Left lung (tissue), 10 donors: ENCODE measurements around the gene PER1. TPM values are rescaled to one million over a fixed set of nuclear protein-coding genes. Genes with fewer than 3 reads are reported as not detected.
"Not testable (repeated sequence)": the region's sequence is repeated elsewhere in the genome, so short reads cannot be mapped to it uniquely, and the experiment has no call there.

Experiments used
- ATAC-seq: fragments of 200-7000 bp; cut with Tn5 transposase; one replicate; pipeline ENCODE4 v1.9.1; 2020; ENCODE audit warnings: moderate library complexity
- DNase-seq, 4 donors: peaks; one replicate each; pipeline ENCODE4 v3.0.0-alpha.2; 2013 to 2020
- H3K27ac ChIP-seq, 2 donors: fragments of 200-600 bp; sonication (generic) in 1 of 2; one replicate each; pipeline versions ENCODE4 v1.5.0 to v1.8.0; 2020 to 2021
- H3K27me3 ChIP-seq, 2 donors: fragments of 200-600 bp; sonication (generic) in 1 of 2; one replicate each; pipeline versions ENCODE4 v1.5.0 to v1.8.0; 2020 to 2021
- H3K36me3 ChIP-seq, 2 donors: fragments of 200-600 bp; sonication (generic) in 1 of 2; one replicate each; pipeline versions ENCODE4 v1.5.0 to v1.8.0; 2020 to 2021
- H3K4me1 ChIP-seq, 2 donors: fragments of 200-600 bp; one replicate each; pipeline ENCODE4 v1.8.0; 2021
- H3K4me3 ChIP-seq, 2 donors: fragments of 200-600 bp; sonication (generic) in 1 of 2; one replicate each; pipeline versions ENCODE4 v1.5.0 to v1.8.0; 2020 to 2021; ENCODE audit warnings: mild to moderate bottlenecking in 1 of 2
- H3K9me3 ChIP-seq, 2 donors: fragments of 200-600 bp; sonication (generic) in 1 of 2; one replicate each; pipeline versions ENCODE4 v1.5.0 to v1.8.0; 2020 to 2021
- intact Hi-C, 2 donors: fragments of 100-400 bp; cut with DNase I; formaldehyde crosslinking; loops; one replicate each; pipeline versions ENCODE4 v1.11.2 to v1.14.2; 2022
- polyA plus RNA-seq, 6 donors: library from polyadenylated mRNA; unstranded; fragments of 120-200 nt; gene quantifications; one replicate each; pipeline ENCODE4 v1.2.1, GENCODE V29; 2013; ENCODE audit not compliant: insufficient read length in 6 of 6
- total RNA-seq, 2 donors: library from RNA; stranded (reverse); fragmentation: NEBNext Ultra II Directional; extraction: Animal tissue kit (Norgen Biotek cat#: 25700); gene quantifications; one replicate each; pipeline ENCODE4 v1.2.1, GENCODE V29; 2021
- TF ChIP-seq, protein P1 (sequence below), 2 donors: fragments of 200-600 bp; sonication (generic) in 1 of 2; IDR thresholded peaks; one replicate each; pipeline versions ENCODE4 v1.5.0 to v1.8.0; 2021; ENCODE audit warnings: antibody characterized with exemption in 2 of 2
- donor health status: DM: no; HTN: yes; CAD: no.
- donor health status: DM: no; HTN: no; CAD: no.

The PER1 gene
- total and polyA plus RNA-seq, 8 donors, result 28.0 to 111 (median 61.2) TPM

DNA sequence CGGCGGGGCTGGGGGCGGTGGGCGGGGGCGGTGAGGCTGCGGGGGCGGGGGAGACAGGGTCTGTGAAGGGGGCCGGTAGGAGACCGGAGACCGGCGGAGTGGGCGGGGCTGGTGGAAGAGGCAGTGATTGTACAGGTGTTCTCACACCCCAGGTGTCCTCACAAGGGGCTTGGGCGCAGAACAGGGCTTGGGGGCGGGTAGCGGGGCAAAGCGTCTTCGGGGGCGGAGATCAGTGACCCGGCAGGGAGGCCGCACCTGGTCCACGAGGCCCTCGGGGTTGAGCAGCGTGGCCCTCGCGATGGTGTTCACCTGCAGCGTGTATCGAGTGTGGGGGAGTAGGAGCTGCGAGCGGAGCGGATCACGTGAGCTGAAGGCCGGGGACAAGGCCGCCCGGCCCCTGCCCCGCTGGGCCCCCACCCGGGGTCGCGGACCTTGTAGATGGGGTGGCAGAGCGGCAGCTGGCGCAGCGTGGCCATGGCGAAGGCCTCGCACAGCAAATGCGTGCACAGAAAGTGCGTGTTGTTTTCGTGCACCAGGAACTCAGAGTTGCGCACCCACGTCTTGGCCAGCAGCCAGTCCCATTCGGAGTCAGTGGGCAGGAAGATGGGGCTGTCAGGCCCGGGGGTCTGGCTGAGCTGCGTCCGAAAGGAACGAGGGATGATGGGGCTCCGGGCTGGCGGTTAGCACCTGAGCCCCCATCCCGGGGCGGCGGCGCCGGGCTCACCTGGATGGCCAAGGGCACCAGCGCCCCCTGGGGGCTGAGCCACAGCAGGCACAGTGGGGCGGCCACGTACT is 42.3 kb downstream of the PER1 start:
- H3K36me3 ChIP-seq, result no peaks in the 10 kb centered on the region
- H3K27me3 ChIP-seq, result peaks cover 24 to 69% of the 10 kb centered on the region in 2 donors
- peak overlapping the region in 1 of 2 donors; percentile 30 for H3K4me3 ChIP-seq
- intact Hi-C loops, result no loop called here
- no peaks in the 10 kb centered on the region for H3K9me3 ChIP-seq
- peak in 3 of 4 donors; percentile 62 to 93 (median 65) for DNase-seq
- H3K27ac ChIP-seq, result no peak overlapping the region
- ATAC-seq, result peak; percentile 98
- H3K4me1 ChIP-seq, result peaks cover 5 to 10% of the 10 kb centered on the region in 2 donors
- TF ChIP-seq, protein P1, sequence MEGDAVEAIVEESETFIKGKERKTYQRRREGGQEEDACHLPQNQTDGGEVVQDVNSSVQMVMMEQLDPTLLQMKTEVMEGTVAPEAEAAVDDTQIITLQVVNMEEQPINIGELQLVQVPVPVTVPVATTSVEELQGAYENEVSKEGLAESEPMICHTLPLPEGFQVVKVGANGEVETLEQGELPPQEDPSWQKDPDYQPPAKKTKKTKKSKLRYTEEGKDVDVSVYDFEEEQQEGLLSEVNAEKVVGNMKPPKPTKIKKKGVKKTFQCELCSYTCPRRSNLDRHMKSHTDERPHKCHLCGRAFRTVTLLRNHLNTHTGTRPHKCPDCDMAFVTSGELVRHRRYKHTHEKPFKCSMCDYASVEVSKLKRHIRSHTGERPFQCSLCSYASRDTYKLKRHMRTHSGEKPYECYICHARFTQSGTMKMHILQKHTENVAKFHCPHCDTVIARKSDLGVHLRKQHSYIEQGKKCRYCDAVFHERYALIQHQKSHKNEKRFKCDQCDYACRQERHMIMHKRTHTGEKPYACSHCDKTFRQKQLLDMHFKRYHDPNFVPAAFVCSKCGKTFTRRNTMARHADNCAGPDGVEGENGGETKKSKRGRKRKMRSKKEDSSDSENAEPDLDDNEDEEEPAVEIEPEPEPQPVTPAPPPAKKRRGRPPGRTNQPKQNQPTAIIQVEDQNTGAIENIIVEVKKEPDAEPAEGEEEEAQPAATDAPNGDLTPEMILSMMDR (IDR thresholded peaks at IDR 0.05), result peak; percentile 82 to 88

DNA sequence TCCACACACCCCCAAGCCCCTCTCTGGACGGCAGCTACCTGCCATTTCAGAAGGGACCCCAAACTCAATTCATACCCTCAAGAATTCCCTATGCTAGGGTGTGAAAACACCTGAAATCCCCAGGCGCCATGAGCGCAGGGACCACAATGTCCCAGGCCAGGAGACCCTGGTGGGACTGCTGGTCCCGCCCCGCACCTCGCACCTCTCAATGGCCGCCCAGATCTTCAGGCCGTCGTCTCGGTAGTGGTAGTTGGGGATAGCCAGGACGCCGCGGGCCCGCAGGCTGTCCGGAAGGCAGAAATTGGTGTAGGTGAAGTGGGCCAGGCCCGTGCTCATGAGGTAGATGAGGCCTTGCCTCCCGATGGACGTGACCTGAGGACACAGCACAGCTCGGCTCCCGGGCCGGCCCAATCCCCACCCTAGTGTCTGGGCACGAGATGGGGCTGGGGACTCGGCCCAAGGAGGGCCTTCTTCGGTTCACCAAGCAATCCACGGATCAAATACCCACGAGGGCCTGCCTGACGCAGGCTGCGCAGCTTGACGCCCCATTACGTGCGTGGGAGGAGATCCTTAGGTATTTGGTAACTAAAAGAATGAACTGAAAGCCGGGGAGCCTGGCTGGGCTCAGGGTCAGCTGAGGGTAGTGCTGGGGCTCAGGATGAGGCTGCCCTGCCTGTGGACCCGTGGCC is 43.1 kb downstream of the PER1 start:
- ATAC-seq (no peak), DNase-seq (no peak)
- Histone ChIP-seq H3K4me1 (peaks cover 5 to 10% of the 10 kb centered on the region in 2 donors), H3K9me3 (no peaks in the 10 kb centered on the region), H3K4me3 (no peak overlapping the region), H3K27ac (no peak overlapping the region), H3K36me3 (no peaks in the 10 kb centered on the region), H3K27me3 (peaks cover 18 to 62% of the 10 kb centered on the region in 2 donors)
- intact Hi-C loops, result no loop called here
- TF ChIP-seq, protein P1 (IDR thresholded peaks at IDR 0.05), result no peak

DNA sequence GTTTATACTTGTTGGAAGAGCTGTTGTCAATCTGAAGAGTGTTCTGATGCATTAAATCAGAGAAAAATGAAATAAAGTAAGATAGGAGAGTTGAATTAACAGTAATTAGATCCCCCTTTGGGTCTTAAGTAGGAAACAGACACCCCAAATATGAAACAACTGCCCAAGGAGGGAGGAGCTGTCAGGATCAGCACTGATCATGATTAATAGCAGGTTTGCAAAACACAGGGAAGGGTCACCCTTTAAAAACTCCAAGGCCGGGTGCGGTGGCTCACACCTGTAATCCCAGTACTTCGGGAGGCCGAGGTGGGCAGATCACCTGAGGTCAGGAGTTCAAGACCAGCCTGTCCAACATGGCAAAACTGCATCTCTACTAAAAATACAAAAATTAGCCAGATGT is 45.2 kb downstream of the PER1 start:
- H3K36me3 ChIP-seq, intact Hi-C loops, H3K9me3 ChIP-seq, H3K4me3 ChIP-seq, DNase-seq, H3K4me1 ChIP-seq, ATAC-seq, H3K27ac ChIP-seq: not testable (repeated sequence)
- H3K27me3 ChIP-seq, result peaks cover 9 to 40% of the 10 kb centered on the region in 2 donors

DNA sequence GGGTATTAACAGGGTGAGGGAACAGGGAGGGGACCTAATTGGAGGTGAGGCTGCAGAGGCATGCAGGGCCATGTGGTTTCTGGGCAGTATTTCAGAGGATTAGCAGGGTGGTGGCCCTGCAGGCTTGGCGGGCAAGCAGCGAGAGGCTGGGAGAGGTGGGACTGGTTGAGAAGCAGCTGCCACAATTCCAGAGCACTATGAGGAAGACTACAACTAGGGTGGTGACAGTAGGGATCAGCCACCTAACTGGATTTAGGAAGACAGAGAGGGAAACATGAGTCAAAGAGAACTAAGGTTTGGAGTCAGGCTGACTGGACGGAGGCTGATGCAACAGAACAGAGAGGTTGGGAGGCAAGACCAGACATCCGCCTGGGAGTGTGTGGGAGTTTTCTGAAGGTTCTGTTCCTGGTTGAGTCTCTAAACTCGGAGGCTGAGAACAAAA is 46.2 kb downstream of the PER1 start:
- no peaks in the 10 kb centered on the region for H3K36me3 ChIP-seq
- peaks cover 5 to 10% of the 10 kb centered on the region in 2 donors for H3K4me1 ChIP-seq
- ATAC-seq, result no peak
- no peak for DNase-seq
- H3K27me3 ChIP-seq, result peaks cover 6 to 30% of the 10 kb centered on the region in 2 donors
- TF ChIP-seq, protein P1 (IDR thresholded peaks at IDR 0.05), result no peak
- H3K4me3 ChIP-seq, result no peak overlapping the region
- H3K27ac ChIP-seq, result no peak overlapping the region
- no peaks in the 10 kb centered on the region for H3K9me3 ChIP-seq
- intact Hi-C loops, result no loop called here

DNA sequence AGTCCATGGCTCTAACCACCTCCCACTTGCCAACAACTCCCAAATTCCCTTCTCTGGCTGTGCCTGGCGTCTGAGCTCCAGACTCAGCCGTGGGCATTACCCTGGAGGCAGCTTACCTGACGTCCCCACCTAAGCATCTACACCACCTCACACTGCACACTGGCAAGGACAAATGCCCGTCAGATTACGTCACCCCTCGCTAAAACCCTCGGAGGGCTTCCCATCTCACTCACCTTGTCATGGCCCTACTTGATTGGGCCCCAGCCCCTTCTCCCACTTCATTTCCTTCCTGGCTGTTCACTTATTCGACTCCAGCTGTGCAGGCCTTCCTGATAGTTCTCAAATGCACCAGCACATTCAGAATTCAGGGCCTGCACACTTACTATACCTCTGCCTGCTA is 47.3 kb downstream of the PER1 start:
- Histone ChIP-seq H3K27me3 (peaks cover 2 to 19% of the 10 kb centered on the region in 2 donors), H3K4me3 (no peak overlapping the region), H3K9me3 (no peaks in the 10 kb centered on the region), H3K4me1 (peaks cover 3% of the 10 kb centered on the region in 2 donors), H3K27ac (no peak overlapping the region), H3K36me3 (no peaks in the 10 kb centered on the region)
- TF ChIP-seq, protein P1 (IDR thresholded peaks at IDR 0.05), result no peak
- DNase-seq (no peak), ATAC-seq (no peak)
- intact Hi-C loops, result no loop called here
